ENCODE measurements around the gene GNG5.

Gene GNG5

DNA sequence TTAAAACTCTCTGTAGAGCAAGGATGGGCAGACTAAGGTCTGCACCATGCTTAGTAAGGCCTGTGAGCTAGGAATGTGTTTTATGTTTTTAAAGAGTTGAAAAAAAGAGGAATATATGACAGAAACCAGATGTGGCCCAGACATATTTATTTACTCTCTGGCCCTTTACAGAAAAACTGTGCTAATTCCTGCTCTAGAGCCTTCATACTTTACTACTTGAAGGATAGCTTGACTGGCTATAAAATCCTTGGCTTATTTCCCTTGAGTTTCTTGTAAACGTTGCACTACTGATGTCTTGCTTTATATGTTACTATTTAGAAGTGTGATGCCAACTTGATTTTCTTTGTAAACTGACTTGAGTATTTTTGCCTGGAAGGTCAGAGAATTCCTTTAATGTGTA, 34.4 kb upstream of the GNG5 start:
- Histone ChIP-seq H3K9me2 (replicated peaks; ENCODE audit: low read depth, low read length) (no peaks in the 10 kb centered on the region), H3K4me3 (ENCODE audit: low read length, poor library complexity, severe bottlenecking) (no peak overlapping the region), H3K4me1 (ENCODE audit: insufficient read depth, low read length, poor library complexity, severe bottlenecking) (no peaks in the 10 kb centered on the region), H3F3A (ENCODE audit: low read depth) (no peaks in the 10 kb centered on the region), H3K79me2 (ENCODE audit: insufficient read depth, low read length) (no peaks in the 10 kb centered on the region), H4K20me1 (ENCODE audit: insufficient read depth, low read length, poor library complexity, severe bottlenecking) (no peaks in the 10 kb centered on the region), H3K27me3 (ENCODE audit: insufficient read depth, low read length, poor library complexity, severe bottlenecking) (no peaks in the 10 kb centered on the region), H2AFZ (ENCODE audit: low read length) (no peak overlapping the region), H3K4me2 (ENCODE audit: low read depth, low read length, poor library complexity, severe bottlenecking) (no peak overlapping the region), H3K36me3 (ENCODE audit: insufficient read depth, low read length) (no peaks in the 10 kb centered on the region), H3K9ac (ENCODE audit: low read depth, low read length, poor library complexity, severe bottlenecking) (no peak overlapping the region), H3K9me3 (ENCODE audit: insufficient read depth, low read depth, low read length) (no peaks in the 10 kb centered on the region)
- TF ChIP-seq, protein P1, sequence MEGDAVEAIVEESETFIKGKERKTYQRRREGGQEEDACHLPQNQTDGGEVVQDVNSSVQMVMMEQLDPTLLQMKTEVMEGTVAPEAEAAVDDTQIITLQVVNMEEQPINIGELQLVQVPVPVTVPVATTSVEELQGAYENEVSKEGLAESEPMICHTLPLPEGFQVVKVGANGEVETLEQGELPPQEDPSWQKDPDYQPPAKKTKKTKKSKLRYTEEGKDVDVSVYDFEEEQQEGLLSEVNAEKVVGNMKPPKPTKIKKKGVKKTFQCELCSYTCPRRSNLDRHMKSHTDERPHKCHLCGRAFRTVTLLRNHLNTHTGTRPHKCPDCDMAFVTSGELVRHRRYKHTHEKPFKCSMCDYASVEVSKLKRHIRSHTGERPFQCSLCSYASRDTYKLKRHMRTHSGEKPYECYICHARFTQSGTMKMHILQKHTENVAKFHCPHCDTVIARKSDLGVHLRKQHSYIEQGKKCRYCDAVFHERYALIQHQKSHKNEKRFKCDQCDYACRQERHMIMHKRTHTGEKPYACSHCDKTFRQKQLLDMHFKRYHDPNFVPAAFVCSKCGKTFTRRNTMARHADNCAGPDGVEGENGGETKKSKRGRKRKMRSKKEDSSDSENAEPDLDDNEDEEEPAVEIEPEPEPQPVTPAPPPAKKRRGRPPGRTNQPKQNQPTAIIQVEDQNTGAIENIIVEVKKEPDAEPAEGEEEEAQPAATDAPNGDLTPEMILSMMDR (conservative IDR thresholded peaks at IDR 0.05; ENCODE audit: low read length) = no peak
- TF ChIP-seq EZH2phosphoT487 (IDR thresholded peaks at IDR 0.05; ENCODE audit: borderline replicate concordance) = no peak

DNA sequence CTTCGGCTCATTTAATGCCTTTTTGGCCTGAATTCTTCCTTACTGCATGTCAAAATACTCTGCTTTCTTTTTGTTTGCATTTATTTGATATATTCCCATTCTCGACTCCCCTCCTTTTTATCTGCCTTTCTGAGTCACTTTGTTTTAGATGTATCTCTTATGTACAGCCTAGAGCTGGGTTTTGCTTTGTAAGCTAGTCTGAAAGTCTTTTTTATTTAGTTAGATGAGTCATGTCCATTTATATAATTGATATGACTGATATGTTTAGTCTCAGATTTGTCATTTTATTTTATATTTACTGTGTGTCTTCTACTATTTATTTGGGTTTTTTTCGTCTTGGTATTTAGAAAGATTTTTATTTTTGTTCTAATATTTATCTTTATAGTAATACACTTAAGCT, 33.6 kb upstream of the GNG5 start:
- Histone ChIP-seq H3K9me2 (replicated peaks; ENCODE audit: low read depth, low read length) (no peaks in the 10 kb centered on the region), H3K27me3 (ENCODE audit: insufficient read depth, low read length, poor library complexity, severe bottlenecking) (no peaks in the 10 kb centered on the region), H3K79me2 (ENCODE audit: insufficient read depth, low read length) (no peaks in the 10 kb centered on the region), H3K9ac (ENCODE audit: low read depth, low read length, poor library complexity, severe bottlenecking) (no peak overlapping the region), H3K4me3 (ENCODE audit: low read length, poor library complexity, severe bottlenecking) (no peak overlapping the region), H3K4me1 (ENCODE audit: insufficient read depth, low read length, poor library complexity, severe bottlenecking) (no peaks in the 10 kb centered on the region), H4K20me1 (ENCODE audit: insufficient read depth, low read length, poor library complexity, severe bottlenecking) (no peaks in the 10 kb centered on the region), H3K36me3 (ENCODE audit: insufficient read depth, low read length) (no peaks in the 10 kb centered on the region), H3F3A (ENCODE audit: low read depth) (no peaks in the 10 kb centered on the region), H3K9me3 (ENCODE audit: insufficient read depth, low read depth, low read length) (no peaks in the 10 kb centered on the region), H2AFZ (ENCODE audit: low read length) (no peak overlapping the region), H3K4me2 (ENCODE audit: low read depth, low read length, poor library complexity, severe bottlenecking) (no peak overlapping the region)
- TF ChIP-seq, protein P1 (conservative IDR thresholded peaks at IDR 0.05; ENCODE audit: low read length) = no peak
- no peak for TF ChIP-seq EZH2phosphoT487 (IDR thresholded peaks at IDR 0.05; ENCODE audit: borderline replicate concordance)

DNA sequence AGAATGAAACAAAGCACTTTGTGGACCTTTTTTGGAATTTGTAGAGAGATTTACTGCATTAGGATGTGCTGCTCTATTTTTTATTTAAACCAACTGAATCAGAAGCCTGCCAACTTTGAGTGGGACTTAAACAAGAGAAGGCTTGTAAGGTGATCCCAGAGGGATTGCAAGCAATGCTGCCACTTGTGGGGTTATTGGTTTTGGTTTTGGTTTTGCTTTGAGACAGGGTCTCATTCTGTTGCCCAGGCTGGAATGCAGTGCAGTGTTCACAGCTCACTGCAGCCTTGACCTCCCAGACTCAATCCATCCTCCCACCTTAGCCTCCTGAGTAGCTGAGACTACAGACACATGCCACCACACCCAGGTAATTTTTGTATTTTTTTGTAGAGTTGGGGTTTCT, 32.2 kb upstream of the GNG5 start:
- no peak overlapping the region for H2AFZ ChIP-seq (ENCODE audit: low read length)
- H3K4me3 ChIP-seq (ENCODE audit: low read length, poor library complexity, severe bottlenecking) = no peak overlapping the region
- no peak overlapping the region for H3K4me2 ChIP-seq (ENCODE audit: low read depth, low read length, poor library complexity, severe bottlenecking)
- H3F3A ChIP-seq (ENCODE audit: low read depth) = no peaks in the 10 kb centered on the region
- H3K9me2 ChIP-seq (replicated peaks; ENCODE audit: low read depth, low read length) = no peaks in the 10 kb centered on the region
- H3K9me3 ChIP-seq (ENCODE audit: insufficient read depth, low read depth, low read length) = no peaks in the 10 kb centered on the region
- no peaks in the 10 kb centered on the region for H3K27me3 ChIP-seq (ENCODE audit: insufficient read depth, low read length, poor library complexity, severe bottlenecking)
- no peak overlapping the region for H3K9ac ChIP-seq (ENCODE audit: low read depth, low read length, poor library complexity, severe bottlenecking)
- no peaks in the 10 kb centered on the region for H3K36me3 ChIP-seq (ENCODE audit: insufficient read depth, low read length)
- H4K20me1 ChIP-seq (ENCODE audit: insufficient read depth, low read length, poor library complexity, severe bottlenecking) = no peaks in the 10 kb centered on the region
- H3K79me2 ChIP-seq (ENCODE audit: insufficient read depth, low read length) = no peaks in the 10 kb centered on the region
- TF ChIP-seq EZH2phosphoT487 (IDR thresholded peaks at IDR 0.05; ENCODE audit: borderline replicate concordance) = no peak
- TF ChIP-seq, protein P1 (conservative IDR thresholded peaks at IDR 0.05; ENCODE audit: low read length) = no peak
- H3K4me1 ChIP-seq (ENCODE audit: insufficient read depth, low read length, poor library complexity, severe bottlenecking) = no peaks in the 10 kb centered on the region
